Measurements from ENCODE around the gene PGBD4. TPM values are rescaled to one million over a fixed set of nuclear protein-coding genes. Genes with fewer than 3 reads are reported as not detected.

PGBD4 gene
- polyA plus RNA-seq (ENCODE audit: insufficient read length), result 2.6 TPM
- long read RNA-seq, donor 1, full-length matches to known transcripts, result 3 of 3 reads
- long read RNA-seq, donor 1, partial matches to known transcripts, result 0 of 3 reads
- long read RNA-seq, donor 1, other reads (novel, unspliced or antisense), result 0 of 3 reads
- long read RNA-seq, donor 2, full-length matches to known transcripts, result 7 of 7 reads
- long read RNA-seq, donor 2, partial matches to known transcripts, result 0 of 7 reads
- long read RNA-seq, donor 2, other reads (novel, unspliced or antisense), result 0 of 7 reads
- long read RNA-seq, donor 3, result 0 reads
- long read RNA-seq, donor 4, result 0 reads
- long read RNA-seq, donor 5, full-length matches to known transcripts, result 5 of 5 reads
- long read RNA-seq, donor 5, partial matches to known transcripts, result 0 of 5 reads
- long read RNA-seq, donor 5, other reads (novel, unspliced or antisense), result 0 of 5 reads
- long read RNA-seq, donor 6, full-length matches to known transcripts, result 6 of 6 reads
- long read RNA-seq, donor 6, partial matches to known transcripts, result 0 of 6 reads
- long read RNA-seq, donor 6, other reads (novel, unspliced or antisense), result 0 of 6 reads
- long read RNA-seq, donor 7, full-length matches to known transcripts, result 10 of 10 reads
- long read RNA-seq, donor 7, partial matches to known transcripts, result 0 of 10 reads
- long read RNA-seq, donor 7, other reads (novel, unspliced or antisense), result 0 of 10 reads
- long read RNA-seq, donor 8, result 0 reads

GRCh38 chr15:34101366-34102174 is at the start of gene PGBD4, which contains the start of gene EMC7:
PGBD4 (plus strand) TSS chr15:34102083; CDS start chr15:34102532, 449 bp downstream.
EMC7 (minus strand) TSS chr15:34101862; CDS start chr15:34101839, 23 bp downstream.
- DNase-seq, result peak; percentile 99

GRCh38 chr15:34054081-34054707 is 47.7 kb upstream of the PGBD4 start:
- DNase-seq, result no peak

- no peak for DNase-seq
These were observed 45.9 kb upstream of the PGBD4 start for GRCh38 chr15:34055868-34056595.

GRCh38 chr15:34056911-34057310 is 45.0 kb upstream of the PGBD4 start:
- no peak for DNase-seq

- no peak for DNase-seq
These were observed 42.4 kb upstream of the PGBD4 start for GRCh38 chr15:34059476-34059875.

- no peak for DNase-seq
These were observed 41.9 kb upstream of the PGBD4 start for GRCh38 chr15:34059946-34060345.

- DNase-seq, result no peak
These were observed 37.4 kb upstream of the PGBD4 start for GRCh38 chr15:34064438-34064837.

GRCh38 chr15:34065261-34065660 is 36.6 kb upstream of the PGBD4 start:
- DNase-seq, result no peak

- DNase-seq, result no peak
These were observed 35.9 kb upstream of the PGBD4 start for GRCh38 chr15:34065941-34066340.

GRCh38 chr15:34070003-34070402 is 31.9 kb upstream of the PGBD4 start:
- DNase-seq, result no peak

- DNase-seq, result no peak
These were observed 25.1 kb upstream of the PGBD4 start for GRCh38 chr15:34076785-34077184.

GRCh38 chr15:34078900-34079299 is 23.0 kb upstream of the PGBD4 start:
- no peak for DNase-seq

GRCh38 chr15:34079904-34080303 is 22.0 kb upstream of the PGBD4 start:
- DNase-seq, result no peak

GRCh38 chr15:34084086-34084485 is 17.8 kb upstream of the PGBD4 start:
- DNase-seq, result no peak

GRCh38 chr15:34085746-34086145 is 16.1 kb upstream of the PGBD4 start:
- no peak for DNase-seq

GRCh38 chr15:34099914-34100313 is 2.0 kb upstream of the PGBD4 start:
- DNase-seq, result no peak

- DNase-seq, result no peak
These were observed 467 bp downstream of the PGBD4 start for GRCh38 chr15:34102175-34102925.

- DNase-seq, result no peak
These were observed 4.5 kb downstream of the PGBD4 start for GRCh38 chr15:34106423-34106822.

GRCh38 chr15:34107315-34107714 is 5.4 kb downstream of the PGBD4 start:
- DNase-seq, result no peak
